H54 (cell line): ENCODE measurements around the gene PRPF6.
A peak's percentile ranks its signal among the peaks of the same experiment; 100 is the strongest.

ENCODE experiments used
- DNase-seq: peaks from one replicate; pipeline ENCODE4 v3.0.0; 2011; ENCODE audit warnings: low spot score, mixed read lengths; ENCODE audit not compliant: insufficient read length
- FAIRE-seq: peaks from 3 replicates; lab custom pipeline; 2011; peaks lifted over from hg19 to GRCh38; lab: Jason Lieb, UNC
- POLR2A ChIP-seq: IDR thresholded peaks from 2 replicates; pipeline ENCODE4 v1.6.1; 2011; ENCODE audit warnings: low read depth, mild to moderate bottlenecking, low read length

Gene PRPF6

GRCh38 chr20:63980806-63981728 lies at the start of gene PRPF6:
TSS of gene PRPF6 (plus strand) at chr20:63981132. CDS start at chr20:63981246, 114 bp downstream.
- peak; percentile 75 for TF ChIP-seq POLR2A
- peak; percentile 97 for DNase-seq
- FAIRE-seq = no peak

- FAIRE-seq (no peak), DNase-seq (no peak)
- no peak for TF ChIP-seq POLR2A
These were observed 49.2 kb upstream of the PRPF6 start for GRCh38 chr20:63931735-63932134.

GRCh38 chr20:63932606-63933160 lies 48.2 kb upstream of the PRPF6 start:
- no peak for TF ChIP-seq POLR2A
- FAIRE-seq (no peak), DNase-seq (no peak)

- DNase-seq = no peak
- TF ChIP-seq POLR2A = no peak
- FAIRE-seq = no peak
These were observed 47.3 kb upstream of the PRPF6 start for GRCh38 chr20:63933646-63934045.

- DNase-seq = no peak
- FAIRE-seq = no peak
- no peak for TF ChIP-seq POLR2A
These were observed 46.5 kb upstream of the PRPF6 start for GRCh38 chr20:63934271-63935068.

GRCh38 chr20:63935447-63935846 lies 45.5 kb upstream of the PRPF6 start:
- DNase-seq (no peak), FAIRE-seq (no peak)
- TF ChIP-seq POLR2A = no peak

GRCh38 chr20:63937596-63937995 lies 43.3 kb upstream of the PRPF6 start:
- no peak for TF ChIP-seq POLR2A
- FAIRE-seq (no peak), DNase-seq (no peak)

GRCh38 chr20:63939061-63939935 lies 41.6 kb upstream of the PRPF6 start:
- no peak for DNase-seq
- no peak for FAIRE-seq
- TF ChIP-seq POLR2A = no peak

GRCh38 chr20:63940071-63940471 lies 40.9 kb upstream of the PRPF6 start:
- DNase-seq = no peak
- FAIRE-seq = no peak
- TF ChIP-seq POLR2A = no peak

GRCh38 chr20:63940472-63941266 lies 40.3 kb upstream of the PRPF6 start:
- no peak for TF ChIP-seq POLR2A
- DNase-seq = no peak
- FAIRE-seq = no peak

- DNase-seq = peak; percentile 59
- no peak for TF ChIP-seq POLR2A
- no peak for FAIRE-seq
These were observed 39.5 kb upstream of the PRPF6 start for GRCh38 chr20:63941282-63942081.
